Spinal cord (tissue), 10 donors: ENCODE measurements around the gene FBXO8. TPM values are rescaled to one million over a fixed set of nuclear protein-coding genes. Genes with fewer than 3 reads are reported as not detected.

Source experiments
- DNase-seq, 6 donors: peaks; one replicate each; pipeline versions ENCODE4 v3.0.0 to v3.0.0-alpha.2; 2013 to 2015; ENCODE audit warnings: low spot score in 6 of 6, low read depth in 4 of 6
- H3K27ac ChIP-seq: one replicate; pipeline ENCODE4 v1.5.1; 2013; ENCODE audit warnings: low read depth, low read length, control low read depth
- H3K27me3 ChIP-seq: one replicate; pipeline ENCODE4 v1.6.1; 2013; ENCODE audit warnings: low read length; ENCODE audit not compliant: control insufficient read depth, insufficient read depth
- H3K36me3 ChIP-seq: one replicate; pipeline ENCODE4 v1.6.1; 2013; ENCODE audit warnings: low read length; ENCODE audit not compliant: control insufficient read depth, insufficient read depth
- H3K4me1 ChIP-seq: one replicate; pipeline ENCODE4 v1.6.1; 2013; ENCODE audit warnings: low read length; ENCODE audit not compliant: control insufficient read depth, insufficient read depth
- H3K4me3 ChIP-seq: one replicate; pipeline ENCODE4 v1.5.1; 2013; ENCODE audit warnings: low read depth, low read length, control low read depth
- H3K9me3 ChIP-seq: one replicate; pipeline ENCODE4 v1.6.1; 2013; ENCODE audit warnings: low read length; ENCODE audit not compliant: control insufficient read depth, insufficient read depth
- WGBS: methylation state at CpG from one replicate; pipeline ENCODE4 v1.1.5; 2013; ENCODE audit warnings: missing lambda C conversion rate; ENCODE audit not compliant: insufficient coverage; 5-methylcytosine and 5-hydroxymethylcytosine counted together
- polyA plus RNA-seq, 2 donors: library from polyadenylated mRNA; unstranded; fragments of 120-200 nt; gene quantifications; one replicate each; pipeline ENCODE4 v1.2.1, GENCODE V29; 2013; ENCODE audit not compliant: insufficient read length in 2 of 2
- total RNA-seq, 2 donors: library from RNA; depleted of rRNA in 1 of 2; stranded (reverse); fragments of 120-200 nt in 1 of 2; fragments of >200 nt in 1 of 2; gene quantifications; one replicate each; pipeline versions ENCODE4 v1.2.3 to v1.2.4, GENCODE V29; 2013 to 2014
- donor health status: healthy.

The FBXO8 gene
- total and polyA plus RNA-seq, 4 donors: 21.9 to 51.0 (median 34.1) TPM

DNA sequence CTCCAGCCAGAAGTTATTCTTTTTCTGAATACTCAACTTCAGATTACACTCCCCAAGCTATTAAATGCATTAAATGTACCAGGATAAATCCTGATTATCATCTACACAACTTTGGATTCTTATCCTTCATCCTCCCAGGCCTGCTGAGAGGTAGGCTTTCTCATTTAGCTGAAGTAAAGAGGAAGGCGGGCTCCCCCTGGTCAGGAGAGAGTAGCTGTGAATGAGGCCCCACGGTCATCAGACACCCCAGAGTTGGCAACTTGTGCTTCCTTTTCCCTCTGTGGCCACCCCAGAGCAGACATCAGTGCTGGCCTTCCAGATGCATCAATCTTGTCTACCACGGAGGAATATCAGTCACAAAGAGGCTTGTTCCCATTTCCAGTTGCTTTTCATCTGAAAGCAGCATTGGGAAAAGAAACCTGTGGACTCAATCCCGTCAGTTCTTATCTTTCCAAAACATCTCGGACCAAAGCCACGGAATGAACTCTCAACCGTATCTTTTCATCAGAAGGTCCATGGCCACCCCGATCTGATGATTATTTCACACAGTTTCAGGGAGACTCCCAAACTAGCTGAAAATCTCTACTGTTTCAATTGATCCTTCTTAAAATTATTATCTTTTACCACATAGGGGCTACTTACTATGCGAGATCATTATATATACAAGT is 79.2 kb downstream of the FBXO8 start:
- Histone ChIP-seq H3K27ac (no peak overlapping the region), H3K36me3 (no peaks in the 10 kb centered on the region), H3K27me3 (peaks cover 10% of the 10 kb centered on the region), H3K9me3 (no peaks in the 10 kb centered on the region), H3K4me3 (no peak overlapping the region), H3K4me1 (no peaks in the 10 kb centered on the region)
- DNase-seq: no peak
- 81% methylated on average over 8 of the region's 9 CpGs for WGBS

DNA sequence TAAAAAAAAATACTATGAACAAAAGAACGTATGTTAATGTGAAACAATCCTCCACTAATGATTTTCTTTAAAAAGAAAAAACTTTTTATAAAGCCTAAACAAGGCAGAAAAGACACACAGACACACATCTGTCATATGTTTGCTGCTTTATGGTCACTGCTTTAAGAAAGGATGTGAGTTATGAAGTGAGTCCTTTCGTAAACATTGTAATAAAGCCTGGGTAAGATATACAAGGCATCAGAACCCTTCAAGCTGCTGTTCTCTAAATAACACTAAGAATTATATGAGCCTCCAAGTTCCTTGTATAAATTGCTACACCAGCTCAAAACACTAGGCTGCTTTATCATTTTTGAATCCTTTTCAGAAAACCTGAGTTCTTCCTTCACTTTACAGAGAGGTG is 81.6 kb downstream of the FBXO8 start:
- no peak for DNase-seq
- Histone ChIP-seq H3K9me3 (no peaks in the 10 kb centered on the region), H3K4me1 (no peaks in the 10 kb centered on the region), H3K27me3 (peaks cover 4% of the 10 kb centered on the region), H3K36me3 (no peaks in the 10 kb centered on the region), H3K4me3 (no peak overlapping the region), H3K27ac (no peak overlapping the region)
- WGBS: no CpG with 5 or more reads among the region's 2 CpGs

DNA sequence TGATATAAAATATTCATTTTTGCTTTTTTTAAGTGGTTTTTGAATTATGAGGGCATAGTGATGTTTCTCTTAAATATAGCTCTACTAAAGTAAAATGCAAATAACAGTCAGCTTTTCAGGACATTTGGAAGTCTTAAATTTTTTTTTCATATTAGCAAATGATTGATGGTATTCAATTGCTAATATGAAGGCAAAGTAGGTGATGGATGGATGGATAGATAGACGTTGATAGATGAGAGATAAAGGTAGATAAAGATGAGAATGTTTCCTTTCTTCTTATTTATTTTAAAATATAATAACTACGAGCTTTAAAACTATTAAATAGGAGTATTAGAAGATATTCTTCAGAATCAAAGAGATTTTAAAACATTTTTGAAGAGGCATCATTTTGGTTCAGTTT is 83.7 kb downstream of the FBXO8 start:
- Histone ChIP-seq H3K36me3 (no peaks in the 10 kb centered on the region), H3K4me3 (no peak overlapping the region), H3K27ac (no peak overlapping the region), H3K9me3 (no peaks in the 10 kb centered on the region), H3K4me1 (no peaks in the 10 kb centered on the region), H3K27me3 (no peaks in the 10 kb centered on the region)
- DNase-seq: no peak
- no CpG with 5 or more reads among the region's 2 CpGs for WGBS

DNA sequence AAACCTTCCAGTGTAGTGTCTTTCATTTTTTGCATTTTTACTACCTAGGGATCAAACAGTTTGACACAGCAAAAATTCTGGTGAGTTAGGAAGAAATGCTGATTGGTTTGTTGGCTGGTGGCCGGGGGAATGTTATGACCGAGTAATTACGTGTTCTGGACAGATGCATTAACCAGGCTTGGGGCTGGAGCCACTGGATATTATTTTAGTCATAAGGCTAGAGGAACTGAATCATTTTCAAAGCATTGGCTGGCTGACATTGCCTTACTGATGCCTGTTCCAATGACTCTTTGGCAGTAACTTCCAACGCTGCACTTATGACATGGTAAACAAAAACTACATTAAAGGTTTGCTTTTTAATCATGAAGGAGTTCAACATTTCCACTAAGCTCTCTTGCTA is 84.6 kb downstream of the FBXO8 start:
- 83% methylated on average over 3 of the region's 4 CpGs for whole genome bisulfite sequencing
- DNase-seq: peak in 1 of 6 donors; percentile 5

DNA sequence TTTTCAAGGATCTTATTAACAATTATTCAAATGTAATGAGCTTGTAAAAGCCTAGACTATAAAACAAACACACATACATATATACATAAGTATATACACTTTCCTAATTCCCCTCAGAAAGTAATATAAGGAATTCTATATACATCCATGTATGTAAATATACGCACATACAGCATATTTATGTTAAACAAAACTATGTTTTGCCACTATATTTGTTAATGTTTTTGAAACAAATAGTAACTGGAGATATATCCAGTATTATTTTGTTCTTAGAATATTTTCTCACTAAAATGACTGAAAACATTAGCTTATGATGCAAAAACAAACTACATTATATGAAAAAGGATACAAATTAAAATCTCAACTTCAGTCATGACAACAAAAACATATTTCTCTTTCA is 85.1 kb downstream of the FBXO8 start:
- no peak for DNase-seq
- Histone ChIP-seq H3K27me3 (no peaks in the 10 kb centered on the region), H3K4me1 (no peaks in the 10 kb centered on the region), H3K4me3 (no peak overlapping the region), H3K36me3 (no peaks in the 10 kb centered on the region), H3K9me3 (no peaks in the 10 kb centered on the region), H3K27ac (no peak overlapping the region)
- no CpG with 5 or more reads among the region's 1 CpG for WGBS

More for the DNA sequence above, 84.6 kb downstream of the FBXO8 start:
- Histone ChIP-seq H3K36me3 (no peaks in the 10 kb centered on the region), H3K27ac (no peak overlapping the region), H3K27me3 (no peaks in the 10 kb centered on the region), H3K4me1 (no peaks in the 10 kb centered on the region), H3K4me3 (no peak overlapping the region), H3K9me3 (no peaks in the 10 kb centered on the region)

DNA sequence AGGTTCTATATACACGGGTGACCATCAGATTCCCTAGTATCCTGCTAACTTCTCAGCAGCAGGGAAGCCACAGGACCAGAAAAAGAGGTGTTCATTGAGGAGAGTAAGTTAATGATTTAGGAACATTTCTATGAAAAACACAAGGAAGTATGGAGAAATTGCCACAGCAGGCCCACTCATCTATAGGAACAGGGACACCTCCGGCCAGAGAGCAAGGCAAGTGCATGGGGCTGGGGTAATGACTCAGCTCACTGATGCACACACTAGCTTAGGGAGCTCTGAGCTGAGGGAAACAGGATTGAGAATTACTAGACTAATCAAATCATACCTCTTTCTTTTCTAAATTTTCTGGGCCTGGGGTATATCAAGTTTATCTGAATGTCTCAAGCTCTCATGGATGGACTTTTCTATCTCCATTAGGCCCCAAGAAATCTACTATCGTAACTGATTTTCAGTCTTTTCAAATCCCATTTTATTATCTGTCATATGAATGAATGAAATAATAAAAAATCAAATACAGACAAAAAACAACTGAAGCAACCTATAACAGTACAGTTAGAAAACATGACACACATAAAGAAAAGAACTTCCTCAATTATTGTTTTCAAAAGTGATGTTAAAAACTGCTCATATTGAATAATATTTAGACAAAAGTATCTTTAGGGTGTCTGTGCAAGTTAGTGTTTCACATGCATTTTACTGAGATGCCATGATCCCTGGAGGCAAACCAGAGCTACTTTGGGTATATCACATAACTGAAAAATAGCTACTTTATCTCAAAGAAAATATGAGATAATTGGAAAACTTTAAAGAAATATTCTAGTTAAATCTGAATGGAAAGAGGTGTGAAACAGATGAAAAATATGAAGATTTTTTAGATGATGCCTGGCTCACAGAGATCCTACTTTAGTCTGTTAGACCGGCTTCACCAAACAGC is 89.8 kb downstream of the FBXO8 start:
- H3K9me3 ChIP-seq: no peaks in the 10 kb centered on the region
- no peak for DNase-seq
- H3K4me3 ChIP-seq: no peak overlapping the region
- H3K4me1 ChIP-seq: no peaks in the 10 kb centered on the region
- no peak overlapping the region for H3K27ac ChIP-seq
- no CpG with 5 or more reads among the region's 4 CpGs for WGBS
- H3K36me3 ChIP-seq: no peaks in the 10 kb centered on the region
- no peaks in the 10 kb centered on the region for H3K27me3 ChIP-seq

DNA sequence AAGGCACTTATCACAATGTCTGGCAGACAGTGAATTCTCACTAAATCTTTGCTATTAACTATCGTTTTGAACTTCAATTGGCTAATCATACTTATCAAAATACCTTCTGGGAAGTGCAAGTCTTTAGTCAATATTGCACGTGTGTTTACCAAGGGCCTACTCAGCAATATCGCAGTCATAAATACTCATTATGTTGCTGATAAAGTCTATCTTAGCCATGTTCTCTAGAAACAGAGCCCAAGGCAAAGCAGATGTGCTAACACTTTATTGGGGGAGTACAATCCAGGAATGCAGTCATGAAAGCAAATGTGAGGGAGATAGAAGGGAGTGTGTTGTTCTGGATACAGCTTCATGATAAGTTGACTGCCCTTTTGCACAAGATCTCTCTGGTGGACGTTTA is 90.5 kb downstream of the FBXO8 start:
- WGBS: 89% methylated on average over 1 of the region's 4 CpGs
- Histone ChIP-seq H3K27me3 (no peaks in the 10 kb centered on the region), H3K9me3 (no peaks in the 10 kb centered on the region), H3K4me1 (no peaks in the 10 kb centered on the region), H3K36me3 (no peaks in the 10 kb centered on the region), H3K4me3 (no peak overlapping the region), H3K27ac (no peak overlapping the region)
- DNase-seq: no peak

DNA sequence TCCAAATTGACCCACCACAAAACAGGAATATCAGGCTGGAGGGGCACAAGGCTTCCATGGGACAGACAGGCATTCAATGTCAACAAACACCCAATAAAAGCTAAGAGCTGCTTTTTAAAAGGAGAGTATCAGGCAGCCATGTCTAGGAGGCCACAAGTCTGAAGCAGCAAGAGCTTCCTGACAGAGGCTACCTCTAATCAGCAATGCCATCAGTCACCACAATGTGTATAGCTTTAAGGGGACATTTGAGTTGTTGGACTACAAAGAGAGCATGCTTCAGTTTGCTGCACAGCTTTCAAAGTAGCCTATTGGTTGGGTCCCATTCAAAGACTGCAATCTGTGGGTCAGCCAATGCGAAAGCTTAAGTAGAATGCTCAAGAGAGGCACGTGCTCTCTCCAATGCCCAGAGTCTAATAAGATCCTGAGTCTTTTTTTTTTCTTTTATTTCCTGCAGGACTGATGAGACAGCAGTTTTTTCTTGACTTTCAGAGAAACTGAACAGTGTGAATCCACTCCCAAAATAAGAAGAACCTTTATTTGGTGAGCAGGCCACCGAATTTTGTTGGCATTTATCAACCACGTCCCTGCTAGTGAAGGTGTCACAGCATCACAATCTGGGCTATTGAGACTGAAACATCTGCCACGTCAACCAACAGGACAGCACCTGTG is 92.5 kb downstream of the FBXO8 start:
- 89% methylated on average over 3 of the region's 5 CpGs for WGBS
- no peaks in the 10 kb centered on the region for H3K27me3 ChIP-seq
- DNase-seq: no peak
- no peak overlapping the region for H3K4me3 ChIP-seq
- no peak overlapping the region for H3K27ac ChIP-seq
- H3K36me3 ChIP-seq: no peaks in the 10 kb centered on the region
- H3K4me1 ChIP-seq: no peaks in the 10 kb centered on the region
- no peaks in the 10 kb centered on the region for H3K9me3 ChIP-seq

DNA sequence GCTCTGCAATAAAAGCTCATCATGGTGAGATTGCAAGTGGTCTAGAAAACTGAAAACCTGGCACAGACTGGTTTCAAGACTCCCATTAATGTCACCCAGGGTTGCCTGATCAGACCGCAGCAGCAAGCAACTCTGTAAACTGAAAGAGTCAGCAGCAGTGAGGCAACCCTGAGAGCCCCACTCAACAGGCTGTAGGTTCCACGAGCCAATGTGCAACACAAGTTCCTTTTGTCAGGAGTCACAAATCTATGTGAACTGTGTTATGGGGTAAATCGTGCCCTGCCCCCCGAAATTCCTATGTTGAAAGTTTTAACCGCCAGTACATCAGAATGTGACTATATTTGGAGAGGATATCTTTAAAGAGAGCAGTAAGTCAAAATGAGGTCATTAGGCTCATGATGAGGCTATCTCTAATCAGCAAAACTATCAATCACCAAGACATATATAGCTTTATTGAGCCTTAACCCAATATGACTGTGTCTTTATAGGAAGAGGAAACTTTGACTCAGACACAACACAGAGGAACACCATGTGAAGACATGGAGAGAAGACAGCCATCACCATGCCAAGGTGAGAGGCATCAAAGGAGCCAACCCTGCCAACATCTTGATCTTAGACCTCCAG is 94.0 kb downstream of the FBXO8 start:
- Histone ChIP-seq H3K27me3 (no peaks in the 10 kb centered on the region), H3K27ac (no peak overlapping the region), H3K9me3 (no peaks in the 10 kb centered on the region), H3K4me1 (no peaks in the 10 kb centered on the region), H3K36me3 (no peaks in the 10 kb centered on the region), H3K4me3 (no peak overlapping the region)
- 70% methylated on average over 2 of the region's 5 CpGs for WGBS
- no peak for DNase-seq
